ENCODE data around the gene CD177.
"Not testable (repeated sequence)": the region's sequence is repeated elsewhere in the genome, so short reads cannot be mapped to it uniquely, and the experiment has no call there.

DNA sequence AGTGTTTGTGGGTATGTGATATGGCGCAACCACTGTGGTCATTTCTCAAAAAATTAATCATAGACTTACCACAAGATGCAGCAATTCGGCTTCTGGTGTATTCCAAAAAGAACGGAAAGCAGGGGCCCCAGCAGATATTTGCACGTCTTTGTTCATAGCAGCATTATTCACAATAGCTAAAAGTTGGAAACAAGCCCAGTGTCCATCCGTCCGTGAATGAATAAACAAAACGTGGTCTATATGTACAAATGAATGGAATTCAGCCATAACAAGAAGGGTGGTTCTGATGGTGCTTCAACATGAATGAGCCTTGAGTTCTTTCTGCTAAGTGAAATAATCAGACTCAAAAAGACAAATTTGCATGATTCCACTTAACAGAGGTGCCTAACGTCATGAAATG is 11.4 kb upstream of the CD177 start:
- TF ChIP-seq, protein P1, sequence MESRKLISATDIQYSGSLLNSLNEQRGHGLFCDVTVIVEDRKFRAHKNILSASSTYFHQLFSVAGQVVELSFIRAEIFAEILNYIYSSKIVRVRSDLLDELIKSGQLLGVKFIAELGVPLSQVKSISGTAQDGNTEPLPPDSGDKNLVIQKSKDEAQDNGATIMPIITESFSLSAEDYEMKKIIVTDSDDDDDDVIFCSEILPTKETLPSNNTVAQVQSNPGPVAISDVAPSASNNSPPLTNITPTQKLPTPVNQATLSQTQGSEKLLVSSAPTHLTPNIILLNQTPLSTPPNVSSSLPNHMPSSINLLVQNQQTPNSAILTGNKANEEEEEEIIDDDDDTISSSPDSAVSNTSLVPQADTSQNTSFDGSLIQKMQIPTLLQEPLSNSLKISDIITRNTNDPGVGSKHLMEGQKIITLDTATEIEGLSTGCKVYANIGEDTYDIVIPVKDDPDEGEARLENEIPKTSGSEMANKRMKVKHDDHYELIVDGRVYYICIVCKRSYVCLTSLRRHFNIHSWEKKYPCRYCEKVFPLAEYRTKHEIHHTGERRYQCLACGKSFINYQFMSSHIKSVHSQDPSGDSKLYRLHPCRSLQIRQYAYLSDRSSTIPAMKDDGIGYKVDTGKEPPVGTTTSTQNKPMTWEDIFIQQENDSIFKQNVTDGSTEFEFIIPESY (IDR thresholded peaks at IDR 0.05) = not testable (repeated sequence)
- TF ChIP-seq CTCF (IDR thresholded peaks at IDR 0.05; ENCODE audit: low read depth, low read length, missing input control); REST (IDR thresholded peaks at IDR 0.05); MAX (IDR thresholded peaks at IDR 0.05); TAF1 (conservative IDR thresholded peaks at IDR 0.05); ATF3 (IDR thresholded peaks at IDR 0.05); YY1 (IDR thresholded peaks at IDR 0.05); JUND (IDR thresholded peaks at IDR 0.05); RAD21 (IDR thresholded peaks at IDR 0.05); SP1 (IDR thresholded peaks at IDR 0.05); GABPA (IDR thresholded peaks at IDR 0.05 in 1 of 2, conservative IDR thresholded peaks at IDR 0.05 in 1 of 2); FOXA2 (IDR thresholded peaks at IDR 0.05); RXRA (IDR thresholded peaks at IDR 0.05): not testable (repeated sequence)

All from liver (tissue), 3 donors.